Mesenchymal stem cell (in vitro differentiated cells and primary cell): ENCODE measurements around the gene ZBTB12.
"Not testable (repeated sequence)": the region's sequence is repeated elsewhere in the genome, so short reads cannot be mapped to it uniquely, and the experiment has no call there.

Experiments used
- DNase-seq: peaks from one replicate; pipeline ENCODE4 v3.0.0-alpha.2; 2013
- H2AFZ ChIP-seq: one replicate; pipeline ENCODE4 v1.6.1; 2013; ENCODE audit warnings: low read depth, mild to moderate bottlenecking, control low read depth, inconsistent platforms, low read length, moderate library complexity
- H2AK5ac ChIP-seq: 2 replicates; pipeline ENCODE4 v1.6.1; 2013; ENCODE audit warnings: low read length, moderate library complexity, mild to moderate bottlenecking, inconsistent platforms; ENCODE audit not compliant: severe bottlenecking
- H2BK120ac ChIP-seq: one replicate; pipeline ENCODE4 v1.6.1; 2013; ENCODE audit warnings: low read depth, mild to moderate bottlenecking, inconsistent platforms, low read length, moderate library complexity
- H2BK12ac ChIP-seq, 2 experiments: one replicate each; pipeline ENCODE4 v1.6.1; 2013; ENCODE audit warnings: inconsistent platforms in 2 of 2, low read length in 2 of 2, mild to moderate bottlenecking in 2 of 2, moderate library complexity in 2 of 2, control low read depth in 1 of 2
- H2BK15ac ChIP-seq: one replicate; pipeline ENCODE4 v1.6.1; 2013; ENCODE audit warnings: mild to moderate bottlenecking, low read depth, inconsistent platforms; ENCODE audit not compliant: poor library complexity, severe bottlenecking
- H2BK5ac ChIP-seq: 2 replicates; pipeline ENCODE4 v1.6.1; 2013; ENCODE audit warnings: low read depth, mild to moderate bottlenecking, low read length, control low read depth, inconsistent platforms; ENCODE audit not compliant: poor library complexity, severe bottlenecking
- H3K14ac ChIP-seq, 2 experiments: one replicate each; pipeline ENCODE4 v1.6.1; 2013; ENCODE audit warnings: inconsistent platforms in 2 of 2, low read length in 2 of 2, control low read depth in 1 of 2, mild to moderate bottlenecking in 1 of 2, moderate library complexity in 1 of 2
- H3K18ac ChIP-seq, 2 experiments: one replicate each; pipeline ENCODE4 v1.6.1; 2013; ENCODE audit warnings: inconsistent platforms in 2 of 2, low read length in 2 of 2, control low read depth in 1 of 2, low read depth in 1 of 2, mild to moderate bottlenecking in 1 of 2
- H3K23ac ChIP-seq, 2 experiments: one replicate each; pipeline ENCODE4 v1.6.1; 2013; ENCODE audit warnings: inconsistent platforms in 2 of 2, low read length in 2 of 2, mild to moderate bottlenecking in 2 of 2, moderate library complexity in 2 of 2, control low read depth in 1 of 2
- H3K27ac ChIP-seq: 2 replicates; pipeline ENCODE4 v1.5.1; 2013; ENCODE audit warnings: mild to moderate bottlenecking, moderate library complexity, low read length, control low read depth, inconsistent platforms; ENCODE audit not compliant: poor library complexity, severe bottlenecking
- H3K27me3 ChIP-seq, 2 experiments: 2 replicates each; pipeline versions ENCODE4 v1.6.1 to v1.7.0; 2013; ENCODE audit warnings: low read length in 2 of 2, mild to moderate bottlenecking in 2 of 2, moderate library complexity in 2 of 2, control low read depth in 1 of 2, inconsistent platforms in 1 of 2; ENCODE audit not compliant: control insufficient read depth in 1 of 2, insufficient read depth in 1 of 2
- H3K36me3 ChIP-seq, 2 experiments: 2 replicates each; pipeline versions ENCODE4 v1.6.1 to v1.7.0; 2013; ENCODE audit warnings: low read length in 2 of 2, control low read depth in 1 of 2, inconsistent platforms in 1 of 2, low read depth in 1 of 2, mild to moderate bottlenecking in 1 of 2; ENCODE audit not compliant: insufficient read depth in 2 of 2, control insufficient read depth in 1 of 2
- H3K4ac ChIP-seq, 2 experiments: one replicate each; pipeline ENCODE4 v1.6.1; 2013; ENCODE audit warnings: inconsistent platforms in 2 of 2, low read length in 2 of 2, mild to moderate bottlenecking in 2 of 2, moderate library complexity in 2 of 2, control low read depth in 1 of 2, low read depth in 1 of 2
- H3K4me1 ChIP-seq: 2 replicates; pipeline ENCODE4 v1.6.1; 2013; ENCODE audit warnings: low read depth, low read length, control low read depth; ENCODE audit not compliant: control insufficient read depth, insufficient read depth
- H3K4me2 ChIP-seq: 2 replicates; pipeline ENCODE4 v1.6.1; 2013; ENCODE audit warnings: low read length, mild to moderate bottlenecking, inconsistent platforms; ENCODE audit not compliant: poor library complexity, severe bottlenecking
- H3K4me3 ChIP-seq, 2 experiments: 2 replicates each; pipeline versions ENCODE4 v1.5.1 to v1.7.0; 2013; ENCODE audit warnings: low read length in 2 of 2, mild to moderate bottlenecking in 2 of 2, control low read depth in 1 of 2, low read depth in 1 of 2; ENCODE audit not compliant: insufficient read depth in 1 of 2
- H3K79me1 ChIP-seq: replicated peaks from 2 replicates; pipeline ENCODE4 v1.6.1; 2013; ENCODE audit warnings: mild to moderate bottlenecking, control low read depth, low read length, inconsistent platforms; ENCODE audit not compliant: poor library complexity, severe bottlenecking
- H3K9ac ChIP-seq: 2 replicates; pipeline ENCODE4 v1.7.0; 2013; ENCODE audit warnings: mild to moderate bottlenecking, low read length, moderate library complexity
- H3K9me3 ChIP-seq: 2 replicates; pipeline ENCODE4 v1.7.0; 2013; ENCODE audit warnings: mild to moderate bottlenecking, low read length; ENCODE audit not compliant: control insufficient read depth
- H4K8ac ChIP-seq: one replicate; pipeline ENCODE4 v1.6.1; 2013; ENCODE audit warnings: inconsistent platforms, mild to moderate bottlenecking, low read length, moderate library complexity
- H4K91ac ChIP-seq: one replicate; pipeline ENCODE4 v1.6.1; 2013; ENCODE audit warnings: mild to moderate bottlenecking, low read length, inconsistent platforms
- WGBS: methylation state at CpG from one replicate; pipeline ENCODE4 v1.1.7; 2013; ENCODE audit warnings: mixed read lengths; 5-methylcytosine and 5-hydroxymethylcytosine counted together

Gene ZBTB12

DNA sequence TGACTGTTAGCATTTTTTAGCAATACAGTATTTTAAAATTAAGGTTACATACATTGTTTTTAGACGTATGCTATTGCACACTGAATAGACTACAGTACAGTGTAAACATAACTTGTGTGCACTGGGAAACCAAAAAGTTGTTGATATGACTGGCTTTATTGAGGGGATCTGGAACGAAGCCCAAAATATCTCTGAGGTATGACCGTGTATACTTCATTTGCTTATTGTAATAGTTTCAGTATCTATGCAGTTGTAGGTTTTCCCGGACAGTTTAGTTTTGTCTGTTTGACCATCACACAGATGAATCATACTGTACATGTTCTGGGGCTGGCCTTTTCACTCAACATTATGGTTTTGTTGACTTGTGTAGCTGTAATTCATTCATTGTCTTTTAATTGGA lies 6.9 kb upstream of the ZBTB12 start:
- Histone ChIP-seq H2BK12ac (no peak overlapping the region), H3K27me3 (peaks cover 0 to 15% of the 10 kb centered on the region in 2 experiments), H2AK5ac (no peak overlapping the region), H3K79me1 (no peaks in the 10 kb centered on the region), H3K4me2 (no peak overlapping the region), H4K8ac (no peak overlapping the region), H3K23ac (no peak overlapping the region), H3K4ac (no peak overlapping the region), H3K9me3 (no peaks in the 10 kb centered on the region), H4K91ac (no peak overlapping the region), H2BK5ac (no peak overlapping the region), H2AFZ (no peak overlapping the region), H2BK120ac (no peak overlapping the region), H3K14ac (no peak overlapping the region), H3K9ac (peak overlapping the region; percentile 21), H3K4me1 (peaks cover 4% of the 10 kb centered on the region), H3K36me3 (no peaks in the 10 kb centered on the region), H3K18ac (no peak overlapping the region), H2BK15ac (no peak overlapping the region), H3K4me3 (no peak overlapping the region), H3K27ac (no peak overlapping the region)
- WGBS = 75% methylated on average over 4 of the region's 4 CpGs
- peak; percentile 76 for DNase-seq

DNA sequence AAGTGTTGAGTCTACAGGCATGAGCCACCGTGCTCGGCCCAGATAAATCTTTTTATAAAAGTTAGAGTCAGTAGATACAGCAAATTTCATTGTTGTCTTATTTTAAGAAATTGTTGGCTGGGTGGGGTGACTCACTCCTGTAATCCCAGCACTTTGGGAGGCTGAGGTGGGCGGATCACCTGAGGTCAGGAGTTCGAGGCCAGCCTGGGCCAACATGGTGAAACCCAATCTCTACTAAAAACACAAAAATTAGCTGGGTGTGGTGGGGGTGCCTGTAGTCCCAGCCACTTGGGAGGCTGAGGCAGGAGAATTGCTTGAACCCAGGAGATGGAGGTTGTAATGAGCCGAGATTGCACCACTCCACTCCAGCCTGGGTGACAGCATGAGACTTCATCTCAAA lies 6.4 kb upstream of the ZBTB12 start:
- not testable (repeated sequence) for H2BK15ac ChIP-seq, H3K9me3 ChIP-seq, H3K36me3 ChIP-seq, H4K91ac ChIP-seq, H3K4me2 ChIP-seq, H3K27ac ChIP-seq, H3K79me1 ChIP-seq, H2AFZ ChIP-seq, H3K4ac ChIP-seq, H3K23ac ChIP-seq, H2BK5ac ChIP-seq, H3K4me1 ChIP-seq, H2BK120ac ChIP-seq, H2BK12ac ChIP-seq, DNase-seq, H4K8ac ChIP-seq, H3K14ac ChIP-seq, H2AK5ac ChIP-seq, H3K4me3 ChIP-seq
- 88% methylated on average over 3 of the region's 5 CpGs for WGBS
- H3K9ac ChIP-seq = peak overlapping the region; percentile 21
- peaks cover 0 to 15% of the 10 kb centered on the region in 2 experiments for H3K27me3 ChIP-seq
- H3K18ac ChIP-seq = peak overlapping the region in 1 of 2 experiments; percentile 21

DNA sequence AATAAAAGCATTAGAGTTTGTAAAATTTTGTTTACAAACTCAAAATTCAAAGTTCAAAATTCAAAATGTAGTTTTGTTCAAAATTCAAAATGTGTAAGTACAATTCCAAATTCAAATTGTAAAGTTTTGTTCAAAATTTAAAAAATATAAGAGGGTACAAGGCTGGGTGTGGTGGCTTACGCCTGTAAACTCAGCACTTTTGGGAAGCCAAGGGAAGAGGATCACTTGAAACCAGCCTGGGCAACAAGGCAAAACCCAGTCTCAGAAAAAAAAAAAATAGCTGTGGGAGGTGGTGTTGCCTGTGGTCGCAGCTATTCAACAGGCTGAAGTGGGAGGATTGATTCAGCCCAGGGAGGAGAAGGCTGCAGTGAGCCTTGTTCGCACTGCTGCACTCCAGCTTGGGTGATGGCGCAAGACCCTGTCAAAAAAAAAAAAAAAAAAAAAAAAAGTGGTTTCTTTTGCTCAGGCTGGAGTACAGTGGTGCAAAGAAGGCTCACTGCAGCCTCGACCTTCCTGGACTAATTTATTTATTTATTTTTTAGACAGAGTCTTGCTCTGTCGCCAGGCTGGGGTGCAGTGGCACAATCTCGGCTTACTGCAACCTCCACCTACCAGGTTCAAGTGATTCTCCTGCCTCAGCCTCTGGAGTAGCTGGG lies 5.4 kb upstream of the ZBTB12 start:
- H3K4me3 ChIP-seq = no peak overlapping the region
- DNase-seq = peak; percentile 93
- no peak overlapping the region for H2BK12ac ChIP-seq
- H2BK5ac ChIP-seq = no peak overlapping the region
- 66% methylated on average over 6 of the region's 7 CpGs for WGBS
- H3K9me3 ChIP-seq = no peaks in the 10 kb centered on the region
- H3K36me3 ChIP-seq = no peaks in the 10 kb centered on the region
- H3K4me1 ChIP-seq = peaks cover 6% of the 10 kb centered on the region
- H3K79me1 ChIP-seq = no peaks in the 10 kb centered on the region
- H3K14ac ChIP-seq = no peak overlapping the region
- no peak overlapping the region for H2AFZ ChIP-seq
- no peak overlapping the region for H4K8ac ChIP-seq
- no peak overlapping the region for H3K4ac ChIP-seq
- no peak overlapping the region for H3K27ac ChIP-seq
- H2AK5ac ChIP-seq = no peak overlapping the region
- no peak overlapping the region for H3K4me2 ChIP-seq
- peak overlapping the region; percentile 69 for H3K9ac ChIP-seq
- H4K91ac ChIP-seq = no peak overlapping the region
- H3K27me3 ChIP-seq = peaks cover 0 to 15% of the 10 kb centered on the region in 2 experiments
- H2BK120ac ChIP-seq = no peak overlapping the region
- H3K23ac ChIP-seq = no peak overlapping the region
- no peak overlapping the region for H2BK15ac ChIP-seq
- no peak overlapping the region for H3K18ac ChIP-seq

DNA sequence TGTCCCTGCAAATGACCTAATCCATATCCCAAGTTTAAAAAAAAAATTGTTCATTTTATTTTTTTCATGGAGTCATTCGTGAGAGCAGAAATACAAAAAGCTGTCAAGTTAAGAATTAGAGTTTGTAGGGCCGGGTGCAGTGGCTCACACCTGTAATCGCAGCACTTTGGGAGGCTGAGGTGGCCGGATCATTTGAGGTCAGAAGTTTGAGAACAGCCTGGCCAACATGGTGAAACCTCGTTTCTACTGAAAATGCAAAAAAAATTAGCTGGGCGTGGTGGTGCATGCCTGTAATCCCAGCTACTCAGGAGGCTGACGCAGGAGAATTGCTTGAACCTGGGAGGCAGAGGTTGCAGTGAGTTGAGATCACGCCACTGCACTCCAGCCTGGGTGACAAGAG lies 4.8 kb upstream of the ZBTB12 start:
- H2BK12ac ChIP-seq = peak overlapping the region in 1 of 2 experiments; percentile 37
- peak overlapping the region in 1 of 2 experiments; percentile 12 for H3K18ac ChIP-seq
- H3K4me1 ChIP-seq, H3K9me3 ChIP-seq, H3K4me3 ChIP-seq, H2BK120ac ChIP-seq, H3K4me2 ChIP-seq, H2AFZ ChIP-seq, H3K4ac ChIP-seq, H4K8ac ChIP-seq, H3K27ac ChIP-seq, H3K79me1 ChIP-seq, H2BK5ac ChIP-seq, H2BK15ac ChIP-seq, H3K23ac ChIP-seq, H2AK5ac ChIP-seq, H3K36me3 ChIP-seq, H4K91ac ChIP-seq, DNase-seq: not testable (repeated sequence)
- peak overlapping the region in 1 of 2 experiments; percentile 7 for H3K14ac ChIP-seq
- peak overlapping the region; percentile 69 for H3K9ac ChIP-seq
- WGBS = 91% methylated on average over 7 of the region's 8 CpGs
- H3K27me3 ChIP-seq = peaks cover 0 to 15% of the 10 kb centered on the region in 2 experiments
